GM21447 (cell line): ENCODE measurements around the gene SULT1B1.

ENCODE experiments used
- ATAC-seq: cut with Tn5 transposase; IDR thresholded peaks from one replicate; pipeline ENCODE4 v1.9.1; 2021; ENCODE audit not compliant: unreplicated experiment

Gene SULT1B1

DNA sequence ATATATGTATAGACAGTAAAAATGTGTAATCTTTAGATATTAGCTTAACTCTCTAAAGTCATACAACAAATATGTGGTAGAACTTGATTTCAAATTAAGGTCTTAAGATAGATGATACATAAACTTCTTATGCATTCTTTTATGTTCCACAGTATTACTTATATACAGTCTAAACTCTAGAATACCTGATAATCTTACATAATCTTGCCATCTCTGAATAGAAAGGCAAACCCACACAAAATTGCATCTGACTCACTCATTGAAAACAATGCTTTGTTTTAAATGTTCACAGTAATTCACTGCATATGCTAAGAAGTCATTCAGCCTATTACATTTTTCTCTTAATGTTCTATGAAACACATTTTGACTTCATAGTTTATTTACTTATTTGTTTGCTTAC lies 10.1 kb downstream of the SULT1B1 start:
- ATAC-seq, result no peak

DNA sequence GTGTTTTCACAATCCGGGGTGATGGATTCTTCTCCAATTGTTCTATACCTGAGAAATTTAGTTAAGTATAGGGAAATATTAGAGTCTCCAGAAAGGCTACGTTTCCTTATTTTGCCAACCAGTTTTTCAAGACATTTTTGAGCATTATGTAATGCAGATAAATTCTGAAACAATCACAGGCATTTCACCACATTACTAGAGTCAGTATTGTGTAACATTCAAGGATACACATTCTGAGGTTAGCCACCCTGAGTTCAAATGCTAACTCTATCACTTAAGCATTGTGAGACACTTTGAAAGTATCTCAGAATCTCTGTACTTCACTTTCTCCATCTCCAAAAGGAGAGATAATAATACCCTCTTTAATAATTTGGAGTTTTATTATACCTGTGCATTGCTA lies 10.6 kb downstream of the SULT1B1 start:
- no peak for ATAC-seq

DNA sequence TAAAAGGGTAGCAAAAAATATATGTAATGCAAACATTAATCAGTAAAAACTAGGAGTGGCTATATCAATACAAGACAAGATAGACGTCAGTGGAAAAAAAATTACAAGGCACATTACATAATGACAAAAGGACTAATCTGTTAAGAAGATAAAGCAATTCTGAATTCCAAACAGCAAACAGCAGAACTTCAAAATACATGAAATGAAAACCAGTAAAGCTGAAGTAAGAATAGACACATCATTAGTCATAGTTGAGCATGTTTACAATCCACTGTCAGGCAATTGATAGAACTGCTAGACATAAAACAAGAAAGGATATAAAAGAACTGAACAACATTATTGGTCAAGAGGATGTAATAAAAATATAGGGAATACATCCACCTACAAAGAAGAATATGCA lies 12.2 kb downstream of the SULT1B1 start:
- ATAC-seq, result no peak

DNA sequence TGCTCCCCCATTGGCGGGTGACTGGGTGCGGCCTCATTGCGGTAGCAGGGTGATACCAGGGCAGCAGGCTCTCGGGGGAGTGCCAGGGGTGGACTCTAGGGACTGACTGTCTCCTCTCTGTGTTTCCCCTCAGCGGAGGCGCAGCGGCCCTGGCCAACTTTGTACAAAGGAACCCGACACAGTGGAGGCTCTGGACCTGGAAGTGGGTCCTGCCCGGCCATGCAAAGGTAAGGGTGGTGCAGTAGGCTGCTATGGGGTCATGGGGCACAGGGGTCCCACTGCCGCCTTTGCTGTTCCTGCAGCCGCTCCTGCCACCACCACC lies 16.3 kb downstream of the SULT1B1 start:
- no peak for ATAC-seq

DNA sequence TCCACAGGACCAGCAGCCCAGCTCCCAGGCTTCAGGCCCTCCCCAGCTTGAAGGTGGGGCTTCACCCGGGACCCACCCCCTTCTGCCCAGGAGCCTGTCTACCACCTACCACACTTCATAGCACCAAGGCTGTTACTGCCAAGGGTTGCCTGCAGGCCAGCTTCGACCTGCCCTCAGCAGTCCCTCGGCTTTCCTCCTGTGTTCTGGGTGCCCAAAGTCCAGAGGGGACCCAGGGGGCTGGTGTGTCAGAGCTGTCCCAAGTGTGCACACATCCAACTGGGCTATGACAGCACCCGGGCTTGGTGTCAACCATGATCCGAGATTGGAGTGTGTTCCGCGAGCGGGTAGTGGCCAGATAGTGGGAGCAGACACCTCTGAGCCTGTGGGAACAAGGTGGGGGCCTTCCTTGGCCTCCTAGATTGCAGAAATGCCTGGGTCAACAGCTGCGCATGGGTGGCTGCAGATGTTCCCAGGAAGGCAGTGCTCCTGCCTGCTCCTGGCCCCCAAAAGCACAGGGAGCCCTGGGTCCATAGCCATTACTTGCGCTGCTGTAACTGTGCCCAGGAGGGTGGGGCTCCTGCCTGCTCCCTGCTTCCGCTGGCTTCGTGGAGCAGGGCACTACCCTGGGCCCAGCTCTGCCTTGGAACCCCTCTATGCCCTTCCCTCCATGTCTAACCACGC lies 16.8 kb downstream of the SULT1B1 start:
- ATAC-seq, result no peak

DNA sequence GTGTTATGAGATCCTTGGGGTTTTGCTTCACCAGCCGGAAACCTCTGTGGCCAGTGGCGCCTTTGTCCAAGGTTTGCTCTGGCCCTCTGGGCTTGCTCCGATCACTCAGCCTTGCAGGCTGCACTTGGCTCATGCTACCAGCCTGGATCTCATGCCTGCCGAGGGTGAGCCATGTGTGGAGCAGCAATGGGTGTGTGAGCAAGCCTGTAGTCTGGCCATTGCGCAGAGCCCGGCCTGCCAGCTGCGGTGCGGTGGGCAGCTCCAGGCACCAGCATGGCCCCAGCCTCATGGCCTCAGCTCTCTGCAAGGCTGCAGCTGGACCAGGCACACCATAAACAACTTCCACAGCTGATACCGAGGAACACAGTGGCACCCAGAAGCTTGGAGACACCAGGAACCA lies 17.8 kb downstream of the SULT1B1 start:
- ATAC-seq, result no peak

DNA sequence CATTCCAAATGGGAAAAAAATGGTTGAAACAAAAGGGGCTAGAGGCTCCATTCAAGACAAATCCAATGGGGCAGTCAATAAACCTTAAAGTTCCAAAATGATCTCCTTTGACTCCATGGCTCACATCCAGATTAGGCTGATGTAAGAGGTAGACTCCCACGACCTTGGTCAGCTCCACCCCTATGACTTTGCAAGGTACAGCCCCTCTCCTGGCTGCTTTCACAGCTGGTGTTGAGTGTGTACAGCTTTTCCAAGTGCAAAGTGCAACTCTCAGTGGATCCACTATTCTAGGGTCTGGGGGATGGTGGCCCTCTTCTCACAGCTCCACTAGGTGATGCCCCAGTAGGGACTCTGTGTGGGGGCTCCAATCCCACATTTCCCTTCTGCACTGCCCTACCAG lies 21.5 kb downstream of the SULT1B1 start:
- no peak for ATAC-seq

DNA sequence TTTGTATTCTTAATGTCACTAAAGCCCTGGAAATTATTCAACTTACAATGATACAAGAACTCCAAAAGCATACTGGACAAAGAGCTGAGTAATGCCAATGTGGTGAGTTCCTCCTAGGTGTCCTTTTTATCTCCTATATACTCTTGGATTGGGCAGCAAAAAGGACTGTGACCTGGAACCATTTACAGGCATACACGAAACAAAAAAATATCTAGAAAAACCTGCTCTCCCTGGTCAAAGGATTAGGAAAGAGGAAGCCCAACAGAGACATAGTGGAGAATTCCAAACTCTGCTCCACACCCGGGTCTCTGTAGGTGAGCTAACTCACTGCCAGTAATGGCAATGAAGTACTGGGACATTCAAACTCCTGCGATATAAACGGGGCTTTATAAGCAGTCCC lies 25.3 kb downstream of the SULT1B1 start:
- no peak for ATAC-seq

DNA sequence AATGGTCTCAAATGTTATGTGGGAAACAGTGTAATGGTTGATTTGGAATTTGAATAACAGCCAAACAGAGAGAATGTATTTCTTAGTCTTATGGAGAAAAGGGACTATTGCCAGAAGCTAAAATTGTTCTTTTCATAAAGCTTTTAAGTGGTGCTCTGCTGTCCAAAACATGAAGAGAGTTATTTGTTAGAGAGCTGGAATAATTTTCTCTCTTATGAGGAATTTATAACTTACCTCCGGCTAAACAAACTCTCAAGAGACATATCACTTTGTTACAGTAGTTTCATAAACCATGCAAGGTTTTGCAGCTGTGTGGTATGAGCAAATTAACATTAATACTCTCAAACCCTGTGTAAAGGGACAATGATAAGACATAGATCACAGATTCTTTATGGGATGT lies 28.6 kb downstream of the SULT1B1 start:
- ATAC-seq, result no peak

DNA sequence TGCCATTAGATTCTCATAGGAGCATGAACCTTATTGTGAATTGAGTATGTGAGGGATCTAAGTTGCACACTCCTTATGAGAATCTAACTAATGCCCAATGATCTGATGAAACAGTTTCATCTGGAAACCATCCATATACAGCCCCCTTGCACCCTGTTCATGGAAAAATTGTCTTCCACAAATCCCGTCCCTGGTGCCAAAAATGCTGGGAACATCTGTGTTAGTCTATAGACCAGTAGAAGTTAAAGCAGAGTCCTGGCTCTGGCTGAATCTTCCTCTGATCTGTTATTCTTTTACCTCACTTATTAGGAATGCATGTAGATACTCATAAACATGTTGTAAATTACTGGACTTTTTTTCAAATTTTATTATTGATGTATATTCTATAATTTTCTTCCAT lies 29.2 kb downstream of the SULT1B1 start:
- no peak for ATAC-seq

DNA sequence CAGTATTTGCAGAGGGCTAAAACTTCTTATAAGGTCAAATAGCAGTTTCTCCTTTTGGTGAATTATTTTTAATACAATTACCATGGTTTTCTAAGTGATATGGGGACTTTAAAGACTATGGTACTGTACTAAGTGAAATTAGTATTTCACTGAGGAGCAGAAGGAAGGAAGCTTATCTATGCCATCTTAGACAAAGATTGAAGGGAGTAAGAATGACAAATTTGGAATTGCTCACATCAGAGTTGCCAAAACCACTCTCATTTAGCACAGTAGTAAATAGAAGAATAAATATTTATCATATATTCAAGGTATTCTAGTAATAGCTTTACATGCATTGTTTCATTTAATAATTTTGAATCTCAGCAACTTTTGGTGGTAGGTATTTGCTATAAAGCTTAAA lies 30.4 kb downstream of the SULT1B1 start:
- no peak for ATAC-seq

DNA sequence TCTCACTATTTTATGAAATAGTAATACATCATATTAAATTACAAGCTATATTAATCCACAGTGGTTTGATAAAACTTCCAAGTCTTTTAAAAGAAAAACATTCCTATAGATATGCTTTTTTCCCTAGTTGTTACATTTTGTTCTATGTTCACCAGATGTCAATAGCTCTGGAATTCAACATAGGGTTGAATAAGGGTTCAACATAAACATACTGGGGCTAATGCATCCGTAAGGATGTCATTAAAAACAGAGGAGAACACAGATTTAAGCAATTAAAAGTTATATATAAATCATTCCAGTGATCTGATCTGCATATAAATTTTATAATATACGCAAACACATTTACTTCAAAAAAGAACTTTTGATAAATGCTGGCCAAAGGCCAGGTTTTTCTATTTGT lies 32.5 kb downstream of the SULT1B1 start:
- ATAC-seq, result no peak

DNA sequence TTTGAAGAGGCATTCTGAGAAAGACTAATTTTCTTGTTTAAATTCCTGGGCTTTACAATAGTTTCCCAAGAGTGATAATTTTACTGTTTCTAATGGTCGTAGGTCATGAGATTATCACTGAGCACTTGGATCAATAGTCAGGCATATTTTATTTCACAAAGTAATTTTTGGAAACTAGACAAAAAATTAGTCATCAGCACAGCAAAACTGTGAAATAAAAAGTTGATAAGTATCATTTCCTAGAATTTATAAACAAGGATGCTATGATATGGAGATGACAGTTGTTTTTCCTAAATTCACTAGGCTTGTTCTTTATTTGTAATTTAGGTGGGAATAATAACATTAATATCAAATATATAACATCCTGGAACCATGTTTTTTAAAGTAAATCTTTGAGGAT lies 33.0 kb downstream of the SULT1B1 start:
- ATAC-seq, result no peak

DNA sequence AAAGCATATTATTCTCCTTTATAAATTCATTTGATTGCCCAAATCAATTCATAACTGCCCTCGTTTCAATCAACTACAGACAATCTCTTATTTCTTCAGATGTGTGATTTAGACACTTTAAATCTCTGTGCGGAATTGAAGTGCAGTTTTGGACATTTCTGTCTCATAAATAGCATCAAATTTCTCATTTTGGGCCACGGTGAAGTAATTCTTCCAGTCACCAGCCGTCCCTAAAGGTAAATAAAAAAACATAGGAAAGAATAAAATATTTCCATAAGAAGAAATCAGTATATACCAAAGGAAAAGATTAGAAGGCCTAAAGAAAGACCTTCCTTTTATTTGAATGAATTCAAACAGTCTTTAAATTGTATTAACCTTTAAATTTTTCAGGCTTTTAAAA lies 33.4 kb downstream of the SULT1B1 start:
- no peak for ATAC-seq

DNA sequence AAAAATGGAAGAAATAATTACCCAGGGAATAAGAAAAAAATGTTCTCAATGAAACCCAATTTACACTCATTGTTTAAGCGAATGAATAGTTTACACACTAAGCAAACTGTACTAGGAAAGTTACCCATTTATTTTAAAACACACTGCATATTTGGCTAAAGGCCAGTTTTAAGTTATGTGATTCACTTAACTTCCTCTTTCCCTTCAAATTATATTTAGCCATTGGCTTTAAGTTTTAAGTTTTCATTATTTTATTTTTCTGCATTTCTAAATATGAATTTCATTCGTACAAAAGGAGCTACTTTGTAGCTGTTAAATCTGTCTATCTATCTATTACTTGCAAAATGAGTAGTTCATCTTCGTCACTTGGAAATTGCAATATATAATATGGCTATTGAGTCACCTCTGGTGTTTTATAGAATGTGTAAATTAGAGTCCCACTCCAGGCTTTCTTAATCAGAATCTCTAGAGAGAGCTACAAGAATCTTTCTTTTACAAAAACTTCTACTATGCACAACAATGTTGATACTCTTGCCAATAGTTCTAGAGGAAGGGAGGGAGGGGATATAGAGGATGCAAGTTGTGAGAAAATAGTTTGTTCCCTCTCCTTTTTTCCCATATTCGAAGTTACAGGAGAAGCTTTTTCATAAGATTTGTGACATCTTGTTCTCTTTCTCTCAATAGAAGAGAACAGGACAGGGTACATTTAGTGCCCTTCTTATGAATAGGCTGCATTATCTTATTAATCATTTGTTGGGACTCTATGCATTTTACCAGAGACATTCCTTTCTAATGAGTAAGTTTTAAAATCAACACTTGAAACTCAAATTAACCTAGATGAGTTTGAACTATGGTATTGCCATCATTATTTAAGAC lies 41.8 kb downstream of the SULT1B1 start:
- ATAC-seq, result no peak

DNA sequence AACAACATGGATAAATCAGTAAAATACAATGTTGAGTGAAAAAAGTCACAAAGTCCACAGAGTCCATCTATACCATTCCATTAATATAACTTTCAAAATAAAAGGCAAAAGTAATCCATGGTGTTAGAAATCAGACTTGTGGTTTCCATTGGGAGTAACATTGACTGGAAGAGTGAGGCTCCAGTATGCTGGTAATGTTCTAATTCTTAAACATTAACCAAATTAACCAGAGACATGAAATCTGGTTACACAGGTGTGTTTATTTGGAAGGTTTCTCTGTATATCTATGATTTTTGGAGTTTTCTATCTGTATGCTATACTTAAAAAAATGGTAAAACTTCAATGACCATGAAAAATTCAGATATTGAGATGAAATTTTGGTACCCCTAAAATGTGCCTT lies 42.6 kb downstream of the SULT1B1 start:
- ATAC-seq, result no peak

DNA sequence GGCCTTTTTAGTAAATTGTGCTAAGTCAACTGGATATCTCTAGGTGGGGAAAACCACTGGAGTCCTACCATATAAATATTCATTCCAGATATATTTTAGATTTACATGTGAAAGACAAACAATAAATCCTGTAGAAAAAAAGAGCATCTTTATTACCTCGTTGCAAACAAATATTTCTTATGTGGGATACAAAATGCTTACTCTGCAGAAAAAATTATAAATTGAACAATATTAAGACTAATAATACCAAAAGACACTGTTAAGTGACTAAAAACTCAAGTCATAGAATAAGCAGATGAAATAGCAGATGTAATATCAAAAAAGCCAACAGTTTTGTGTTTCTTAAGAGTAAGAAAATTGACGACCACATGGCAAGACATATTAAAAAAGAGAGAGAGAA lies 43.8 kb downstream of the SULT1B1 start:
- no peak for ATAC-seq

DNA sequence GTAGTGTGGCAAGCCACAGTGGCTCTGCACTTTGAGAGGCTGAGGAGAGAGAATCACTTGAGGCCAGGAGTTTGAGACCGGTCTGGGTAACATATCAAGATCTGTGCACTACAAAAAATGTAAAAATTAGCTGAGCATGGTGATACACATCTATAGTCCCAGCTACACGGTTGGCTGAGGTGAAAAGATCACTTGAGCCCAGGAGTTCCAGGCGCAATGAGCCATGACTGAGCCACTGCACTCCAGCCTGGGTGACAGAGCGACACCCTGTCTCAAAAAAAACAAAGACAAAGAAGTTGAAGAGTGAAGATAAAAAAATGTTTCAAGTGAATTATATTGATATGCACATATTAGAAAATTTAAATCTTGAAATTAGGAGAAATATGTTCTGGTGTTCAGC lies 46.3 kb downstream of the SULT1B1 start:
- no peak for ATAC-seq

DNA sequence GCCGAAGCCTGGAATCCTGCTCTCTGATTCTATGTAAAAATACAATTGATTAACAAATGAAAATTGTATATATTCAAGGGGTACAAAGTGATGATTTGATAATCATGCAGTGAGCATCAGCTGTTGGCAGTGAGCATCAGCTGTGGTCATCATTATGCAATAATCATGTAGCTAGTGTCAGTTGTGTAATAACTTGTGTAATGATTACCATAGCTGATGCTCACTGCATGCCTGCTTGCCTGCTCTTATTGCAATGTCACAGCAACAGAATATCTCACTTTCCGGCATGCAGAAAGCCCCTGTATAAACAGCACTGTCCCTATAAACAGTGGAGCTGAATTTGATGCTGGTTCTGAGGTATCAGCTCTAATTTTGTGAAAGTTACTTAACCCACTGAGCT lies 46.8 kb downstream of the SULT1B1 start:
- no peak for ATAC-seq

DNA sequence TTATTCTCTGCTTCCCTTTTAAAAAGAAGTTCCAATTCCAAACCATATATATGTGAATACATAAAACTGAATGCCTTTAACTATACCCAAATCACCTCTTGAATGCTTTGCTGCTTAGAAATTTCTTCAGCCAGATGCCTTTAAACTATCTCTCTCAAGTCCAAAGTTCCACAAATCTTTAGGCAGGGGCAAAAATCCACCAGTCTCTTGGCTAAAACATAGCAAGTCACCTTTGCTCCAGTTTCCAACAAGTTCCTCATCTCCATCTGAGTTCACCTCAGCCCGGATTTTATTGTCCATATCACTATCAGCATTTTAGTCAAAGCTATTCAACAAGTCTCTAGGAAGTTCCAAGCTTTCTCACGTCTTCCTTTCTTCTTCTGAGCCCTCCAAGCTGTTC lies 49.8 kb downstream of the SULT1B1 start:
- no peak for ATAC-seq

DNA sequence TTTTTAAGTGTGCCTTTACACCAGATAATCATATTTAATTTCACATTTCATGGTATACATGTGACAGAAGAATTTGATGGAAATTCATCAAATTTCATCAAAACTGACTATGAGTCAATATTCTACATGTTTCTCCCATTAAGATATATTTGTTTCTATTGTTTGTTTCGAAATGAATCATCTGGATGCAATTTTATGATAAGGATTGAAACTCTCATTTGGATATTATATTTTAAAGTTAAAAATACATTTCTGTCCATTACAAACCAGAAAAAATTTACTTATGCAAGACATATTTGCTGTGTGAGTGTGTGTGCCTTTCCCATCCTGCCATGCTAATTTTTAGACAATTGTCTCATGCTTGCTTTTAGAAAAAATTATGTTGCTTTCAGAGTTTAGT lies 52.2 kb downstream of the SULT1B1 start:
- no peak for ATAC-seq

DNA sequence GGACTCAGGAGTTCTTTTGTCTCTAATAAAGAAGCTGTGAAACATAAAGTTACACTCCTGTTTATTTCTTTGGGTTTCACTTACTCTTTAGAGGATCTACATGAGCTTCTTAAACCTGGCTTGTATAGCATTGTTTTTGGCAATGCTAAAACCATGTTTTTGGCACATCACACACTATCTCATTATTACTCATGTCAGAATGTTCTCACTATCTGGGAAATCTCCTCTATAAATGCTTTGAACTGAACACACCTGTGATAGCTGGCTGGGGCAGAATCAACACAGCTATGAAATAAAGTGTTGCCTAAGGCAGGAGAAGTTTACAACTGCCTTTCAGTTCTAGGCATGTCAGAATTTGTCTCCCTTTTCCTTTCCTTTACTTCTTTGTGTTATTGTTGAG lies 52.6 kb downstream of the SULT1B1 start:
- ATAC-seq, result no peak

DNA sequence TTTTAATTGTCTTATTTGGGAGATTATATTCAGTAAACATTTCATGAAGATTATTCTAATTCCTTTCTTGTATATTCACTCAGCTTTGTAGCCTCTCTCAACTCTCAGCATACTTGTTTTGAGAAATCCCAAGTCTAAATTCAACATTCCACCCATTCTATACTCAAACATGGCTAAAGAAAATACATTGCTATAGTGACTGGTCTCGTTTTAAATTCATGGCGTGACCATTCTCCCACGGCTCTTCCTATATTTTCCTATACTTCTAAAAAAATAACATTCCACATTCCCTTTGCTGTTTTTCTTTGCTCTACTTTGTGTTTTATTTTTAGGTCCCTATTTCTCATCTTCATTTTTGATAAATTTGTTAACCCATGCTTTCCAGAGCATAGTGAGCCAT lies 58.2 kb downstream of the SULT1B1 start:
- ATAC-seq, result no peak
